Stimulated activated CD4-positive, alpha-beta T cell treated with anti-CD3 and anti-CD28 coated beads, Interleukin-15, amount 100 ng/mL, for 48 hours (primary cell): ENCODE results near the gene PHEX.
"Not testable (repeated sequence)": the region's sequence is repeated elsewhere in the genome, so short reads cannot be mapped to it uniquely, and the experiment has no call there.

Experiments used
- DNase-seq, 2 donors: peaks; one replicate each; pipeline ENCODE4 v3.0.0-alpha.2; 2020; ENCODE audit warnings: low read depth in 2 of 2

Gene PHEX

GRCh38 chrX:22246620-22247019, 214.5 kb downstream of the PHEX start:
- no peak for DNase-seq

GRCh38 chrX:22247169-22247568, 215.0 kb downstream of the PHEX start:
- no peak for DNase-seq

GRCh38 chrX:22248401-22248800, 216.3 kb downstream of the PHEX start:
- DNase-seq = no peak

GRCh38 chrX:22249371-22249770, 217.2 kb downstream of the PHEX start:
- DNase-seq = no peak

GRCh38 chrX:22268706-22269105, 236.6 kb downstream of the PHEX start:
- DNase-seq = no peak

- no peak for DNase-seq
These were observed 240.5 kb downstream of the PHEX start, which contains the start of gene CBLL2 for GRCh38 chrX:22272613-22273012. TSS of gene CBLL2 (plus strand) at chrX:22272913. CDS start at chrX:22272992, 79 bp downstream.

- no peak for DNase-seq
These were observed 241.7 kb downstream of the PHEX start for GRCh38 chrX:22273714-22274317.

GRCh38 chrX:22276781-22277180, 244.7 kb downstream of the PHEX start:
- DNase-seq = no peak

- no peak for DNase-seq
These were observed 246.2 kb downstream of the PHEX start for GRCh38 chrX:22278375-22278774.

- not testable (repeated sequence) for DNase-seq
These were observed 257.1 kb downstream of the PHEX start for GRCh38 chrX:22289209-22289608.

GRCh38 chrX:22296871-22297270, 264.7 kb downstream of the PHEX start:
- no peak for DNase-seq

- no peak for DNase-seq
These were observed 268.0 kb downstream of the PHEX start for GRCh38 chrX:22300130-22300529.
